Peyer's patch (tissue), 4 donors: ENCODE results near the gene CMTM6.

Source experiments
- POLR2A ChIP-seq, 2 donors: fragments of 450-650 bp; IDR thresholded peaks; one replicate each; pipeline ENCODE4 v1.5.1; 2017; ENCODE audit warnings: antibody characterized with exemption in 2 of 2, mild to moderate bottlenecking in 2 of 2, moderate library complexity in 2 of 2
- TF ChIP-seq, protein P1 (sequence below), 6 experiments: fragments of 450-650 bp in 4 of 6; fragments of 200-600 bp in 2 of 6; sonication (generic) in 1 of 6; IDR thresholded peaks; one replicate each; pipeline ENCODE4 v1.5.1; 2017 to 2019; ENCODE audit warnings: antibody characterized with exemption in 6 of 6, mild to moderate bottlenecking in 3 of 6, moderate library complexity in 1 of 6

GRCh38 chr3:32457971-32458471, 44.6 kb downstream of the CMTM6 start:
- TF ChIP-seq, protein P1, sequence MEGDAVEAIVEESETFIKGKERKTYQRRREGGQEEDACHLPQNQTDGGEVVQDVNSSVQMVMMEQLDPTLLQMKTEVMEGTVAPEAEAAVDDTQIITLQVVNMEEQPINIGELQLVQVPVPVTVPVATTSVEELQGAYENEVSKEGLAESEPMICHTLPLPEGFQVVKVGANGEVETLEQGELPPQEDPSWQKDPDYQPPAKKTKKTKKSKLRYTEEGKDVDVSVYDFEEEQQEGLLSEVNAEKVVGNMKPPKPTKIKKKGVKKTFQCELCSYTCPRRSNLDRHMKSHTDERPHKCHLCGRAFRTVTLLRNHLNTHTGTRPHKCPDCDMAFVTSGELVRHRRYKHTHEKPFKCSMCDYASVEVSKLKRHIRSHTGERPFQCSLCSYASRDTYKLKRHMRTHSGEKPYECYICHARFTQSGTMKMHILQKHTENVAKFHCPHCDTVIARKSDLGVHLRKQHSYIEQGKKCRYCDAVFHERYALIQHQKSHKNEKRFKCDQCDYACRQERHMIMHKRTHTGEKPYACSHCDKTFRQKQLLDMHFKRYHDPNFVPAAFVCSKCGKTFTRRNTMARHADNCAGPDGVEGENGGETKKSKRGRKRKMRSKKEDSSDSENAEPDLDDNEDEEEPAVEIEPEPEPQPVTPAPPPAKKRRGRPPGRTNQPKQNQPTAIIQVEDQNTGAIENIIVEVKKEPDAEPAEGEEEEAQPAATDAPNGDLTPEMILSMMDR (IDR thresholded peaks at IDR 0.05), result no peak
- TF ChIP-seq POLR2A (IDR thresholded peaks at IDR 0.05), result no peak
